GM12891 (cell line): ENCODE data around the gene MVB12B.

Experiments used
- PAX5 ChIP-seq: IDR thresholded peaks from 2 replicates; pipeline ENCODE4 v1.6.1; 2011; ENCODE audit warnings: low read length, moderate library complexity, mild to moderate bottlenecking; ENCODE audit not compliant: insufficient read depth, severe bottlenecking
- POLR2A ChIP-seq: IDR thresholded peaks from 2 replicates; pipeline ENCODE4 v1.6.1; 2011; ENCODE audit warnings: low read depth, low read length, control low read depth
- POLR2AphosphoS5 ChIP-seq: IDR thresholded peaks from 2 replicates; pipeline ENCODE4 v1.6.1; 2011; ENCODE audit warnings: low read depth, low read length, control low read depth
- POU2F2 ChIP-seq: IDR thresholded peaks from 2 replicates; pipeline ENCODE4 v1.6.1; 2011; ENCODE audit warnings: low read depth, mild to moderate bottlenecking, control low read depth, low read length, moderate library complexity
- TAF1 ChIP-seq: IDR thresholded peaks from 2 replicates; pipeline ENCODE4 v1.6.1; 2011; ENCODE audit warnings: low read depth, low read length, control low read depth

DNA sequence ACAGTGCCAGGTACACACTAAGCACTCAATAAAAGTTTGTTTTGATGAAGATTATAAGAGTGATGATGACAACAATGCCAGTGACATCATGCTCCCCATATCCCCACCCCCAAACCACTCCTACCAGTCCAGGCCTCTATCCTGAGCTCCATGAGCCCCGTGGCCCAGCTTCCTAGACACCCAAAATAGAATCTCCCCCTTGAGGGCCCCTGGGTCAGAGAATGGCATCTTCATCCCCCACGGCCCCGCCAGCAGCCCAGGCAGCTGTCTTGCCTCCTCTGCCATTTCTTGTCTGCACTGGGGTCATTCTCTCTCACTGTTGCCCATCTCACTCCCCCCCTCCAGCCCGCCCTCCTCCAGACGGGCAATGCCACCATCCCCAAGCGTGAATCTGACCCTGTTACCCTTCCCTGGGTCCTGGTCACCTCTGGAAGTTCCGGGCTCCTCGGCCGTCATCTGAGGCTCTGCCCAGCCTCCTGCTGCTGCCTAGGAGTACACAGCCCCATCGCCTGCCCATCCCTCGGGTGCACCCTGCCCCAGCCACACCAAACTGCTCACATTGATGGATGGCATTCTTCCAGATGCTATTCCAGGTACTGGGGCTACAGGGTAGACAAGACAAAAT lies 210.3 kb downstream of the MVB12B start:
- TF ChIP-seq POLR2A: no peak
- TF ChIP-seq POLR2AphosphoS5: no peak
- TF ChIP-seq TAF1: no peak
- TF ChIP-seq POU2F2: no peak
- TF ChIP-seq PAX5: no peak
